ENCODE data around the gene TFF1.

Gene TFF1

GRCh38 chr21:42343963-42344510 lies 22.3 kb downstream of the TFF1 start:
- DNase-seq (ENCODE audit: low read depth in 1 of 2, low spot score in 1 of 2): no peak

DNA sequence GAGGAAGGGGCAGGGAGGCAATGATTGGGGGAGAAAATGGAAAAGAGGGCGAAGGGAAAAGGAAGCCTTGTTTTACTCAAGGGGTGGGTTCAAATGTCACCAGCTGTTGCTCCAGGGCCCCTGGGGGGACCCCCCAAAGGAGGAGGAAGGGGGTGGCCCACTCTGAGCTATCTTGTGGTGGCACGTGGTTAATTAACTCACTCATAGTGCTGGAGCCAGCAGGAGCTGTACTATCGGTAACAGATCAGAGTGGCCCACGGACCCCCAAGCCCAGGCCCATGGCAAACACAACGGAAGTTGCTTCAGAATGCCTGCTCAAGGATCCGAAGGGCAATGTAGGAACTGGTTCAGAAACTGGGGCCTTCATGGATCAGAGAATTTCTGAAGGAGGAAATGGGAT lies 22.8 kb downstream of the TFF1 start:
- DNase-seq (ENCODE audit: low read depth in 1 of 2, low spot score in 1 of 2): no peak

DNA sequence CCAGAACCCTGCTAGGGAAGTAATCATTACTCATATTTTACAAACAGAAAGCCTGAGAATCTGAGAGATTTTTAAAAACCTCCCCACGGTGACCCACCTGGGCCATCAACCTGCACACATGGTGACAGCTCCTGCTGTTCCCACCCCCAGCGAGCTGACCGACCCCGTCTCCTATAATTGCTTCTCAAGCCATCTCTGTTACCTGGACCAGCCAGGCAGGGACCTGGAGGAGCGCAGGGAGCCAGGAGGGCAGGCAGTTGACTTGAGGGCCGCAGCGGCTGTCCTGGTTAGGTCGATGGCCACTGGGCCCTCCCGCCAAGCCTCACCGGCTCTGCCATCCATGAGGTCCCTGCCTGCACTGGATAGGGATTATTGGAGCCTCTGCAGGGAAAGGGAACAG lies 23.2 kb downstream of the TFF1 start:
- DNase-seq (ENCODE audit: low read depth in 1 of 2, low spot score in 1 of 2): no peak

GRCh38 chr21:42341776-42342542 lies 24.4 kb downstream of the TFF1 start:
- DNase-seq (ENCODE audit: low read depth in 1 of 2, low spot score in 1 of 2): no peak

GRCh38 chr21:42340187-42341050 lies 25.9 kb downstream of the TFF1 start:
- DNase-seq (ENCODE audit: low read depth in 1 of 2, low spot score in 1 of 2): no peak

GRCh38 chr21:42338729-42339715 lies 27.3 kb downstream of the TFF1 start:
- DNase-seq (ENCODE audit: low read depth in 1 of 2, low spot score in 1 of 2): no peak

DNA sequence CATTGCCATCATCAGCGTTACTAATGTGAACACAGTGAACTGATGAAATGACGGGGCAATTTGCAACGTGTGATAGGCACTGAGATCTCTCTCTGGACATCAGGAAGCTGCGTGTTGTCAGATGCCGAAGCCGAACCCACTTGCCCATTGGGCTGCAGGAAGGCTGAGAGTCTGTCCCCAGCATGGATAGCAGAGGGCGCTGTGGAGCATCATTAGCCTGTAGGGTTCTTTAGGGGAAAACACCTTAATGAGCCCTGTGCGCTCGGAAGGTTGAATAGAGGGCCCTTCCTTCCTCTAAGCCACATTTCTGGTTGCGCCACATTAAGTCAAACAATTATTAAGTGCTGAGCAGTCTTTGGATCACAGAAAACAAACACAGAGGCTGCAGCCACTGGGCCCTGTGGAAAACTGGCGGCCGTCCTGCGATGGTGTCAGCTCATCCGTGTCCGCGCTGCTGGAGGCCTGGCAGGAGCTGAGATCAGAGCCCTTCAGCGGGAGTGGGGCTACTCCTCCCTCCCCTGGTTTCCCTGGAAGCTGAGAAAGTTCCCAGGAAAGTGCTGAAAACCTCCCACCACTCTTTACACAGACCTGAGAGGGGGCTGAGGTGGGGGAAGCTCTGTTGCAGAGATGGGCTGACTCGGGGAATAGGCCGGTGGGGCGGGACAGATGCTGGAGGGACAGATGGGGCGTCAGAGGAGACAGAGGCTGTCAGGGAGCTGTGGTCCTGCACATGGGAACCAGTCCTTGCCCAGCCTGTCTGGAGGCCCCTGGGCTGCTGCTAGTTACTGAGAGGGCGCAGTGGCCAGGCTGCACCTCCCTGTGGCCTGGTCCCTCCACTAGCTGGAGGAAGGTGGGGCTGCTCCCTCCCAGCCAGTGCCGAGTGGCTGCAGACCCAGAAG lies 28.3 kb downstream of the TFF1 start:
- peak; percentile 70 to 80 for DNase-seq (ENCODE audit: low read depth in 1 of 2, low spot score in 1 of 2)

DNA sequence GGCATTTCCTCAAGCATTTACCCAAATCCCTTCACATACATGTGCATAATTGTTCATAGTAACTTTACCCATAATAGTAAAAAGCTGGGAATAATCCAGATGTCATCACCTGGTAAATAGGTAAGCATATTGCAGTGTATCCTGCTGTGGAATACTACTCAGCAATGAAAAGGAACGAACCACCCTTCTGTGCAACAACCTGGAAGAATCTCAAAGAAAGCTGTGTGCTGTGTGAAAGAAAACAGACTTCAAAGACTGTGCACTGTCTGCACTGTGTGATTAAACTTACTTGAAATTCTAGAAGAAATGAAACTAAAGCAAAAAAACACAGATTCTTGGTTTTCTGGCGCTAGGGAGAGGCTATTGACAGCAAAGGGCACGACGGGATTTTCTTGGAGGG lies 29.1 kb downstream of the TFF1 start:
- no peak for DNase-seq (ENCODE audit: low read depth in 1 of 2, low spot score in 1 of 2)

- no peak for DNase-seq (ENCODE audit: low read depth in 1 of 2, low spot score in 1 of 2)
Measured at GRCh38 chr21:42336054-42336453, 30.3 kb downstream of the TFF1 start.

- no peak for DNase-seq (ENCODE audit: low read depth in 1 of 2, low spot score in 1 of 2)
Measured at GRCh38 chr21:42332557-42333317, 33.6 kb downstream of the TFF1 start.

DNA sequence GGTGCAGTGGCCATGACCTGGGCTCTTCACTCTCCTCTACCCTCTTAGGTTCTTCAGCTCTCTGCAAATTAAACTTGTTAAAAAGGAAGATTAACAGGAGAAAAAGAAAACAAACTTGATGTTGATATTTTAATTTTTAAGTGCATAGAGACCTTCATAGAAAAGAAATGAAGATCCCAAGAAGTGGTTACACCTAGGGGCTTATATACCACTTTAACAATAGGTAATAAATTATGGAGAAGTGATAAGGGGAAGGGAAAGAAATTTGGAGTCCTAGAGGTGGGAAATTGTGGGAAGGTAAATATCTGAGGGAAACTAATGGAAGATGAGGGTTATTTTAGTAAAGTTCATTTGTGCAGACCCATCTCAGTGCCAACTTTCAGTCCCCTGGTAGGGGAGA lies 34.7 kb downstream of the TFF1 start:
- DNase-seq (ENCODE audit: low read depth in 1 of 2, low spot score in 1 of 2): no peak

GRCh38 chr21:42330380-42331371 lies 35.7 kb downstream of the TFF1 start:
- DNase-seq (ENCODE audit: low read depth in 1 of 2, low spot score in 1 of 2): no peak

- no peak for DNase-seq (ENCODE audit: low read depth in 1 of 2, low spot score in 1 of 2)
Measured at GRCh38 chr21:42324896-42325295, 41.4 kb downstream of the TFF1 start.

DNA sequence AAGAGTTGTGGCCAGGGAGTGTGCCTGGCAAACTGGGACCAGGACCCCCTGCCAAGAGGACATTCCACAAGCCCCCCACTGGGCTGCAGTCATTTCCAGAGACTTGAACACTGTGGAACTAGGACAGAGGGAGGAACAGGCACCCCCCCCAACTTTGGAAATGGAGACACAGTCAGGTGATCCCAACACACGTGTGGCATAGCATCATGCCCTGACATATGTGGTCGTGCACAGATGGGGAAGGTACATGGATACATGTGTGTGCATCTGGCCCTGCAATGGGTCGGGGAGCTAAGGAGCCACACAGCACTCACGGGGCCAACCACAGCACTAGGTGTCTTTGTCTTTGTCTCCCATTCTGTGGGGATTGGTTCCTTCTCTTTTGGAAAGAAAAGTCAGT lies 44.5 kb downstream of the TFF1 start:
- DNase-seq (ENCODE audit: low read depth in 1 of 2, low spot score in 1 of 2): no peak

DNA sequence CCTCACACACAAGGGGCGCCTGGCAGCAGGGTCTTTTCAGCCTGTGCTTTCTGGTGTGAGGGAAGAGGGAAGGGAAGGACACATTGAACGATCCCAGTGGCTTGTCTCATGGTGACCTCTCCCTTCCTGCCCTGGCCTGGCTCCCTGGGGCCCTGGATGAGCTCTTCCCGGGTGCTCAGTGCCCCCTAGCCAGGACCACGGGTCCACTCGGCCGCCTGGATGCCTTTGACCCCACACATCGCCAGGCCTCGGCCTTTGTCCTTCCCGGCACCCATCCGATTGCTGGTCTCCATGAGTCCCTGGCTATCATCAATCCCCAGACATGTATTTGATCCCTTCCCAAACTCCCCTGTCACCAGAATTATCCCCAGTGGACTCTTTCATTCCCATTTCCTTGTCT lies 45.1 kb downstream of the TFF1 start:
- no peak for DNase-seq (ENCODE audit: low read depth in 1 of 2, low spot score in 1 of 2)

GRCh38 chr21:42320791-42321190 lies 45.5 kb downstream of the TFF1 start:
- no peak for DNase-seq (ENCODE audit: low read depth in 1 of 2, low spot score in 1 of 2)

GRCh38 chr21:42319851-42320572 lies 46.3 kb downstream of the TFF1 start:
- DNase-seq (ENCODE audit: low read depth in 1 of 2, low spot score in 1 of 2): no peak

Measured in activated CD4-positive, alpha-beta T cell treated with anti-CD3 and anti-CD28 coated beads, Interleukin-2, amount 50 U/mL, for 24 hours (primary cell).